OCI-LY3 (cell line): ENCODE measurements around the gene SLCO2A1.

Experiments
- H2AFZ ChIP-seq: fragments of 200-600, 300-600 bp; shearing (Covaris generic); 2 replicates; pipeline ENCODE4 v1.6.0; 2014; ENCODE audit warnings: antibody characterized with exemption, low read depth, low read length
- H3K27ac ChIP-seq: fragments of 200-600, 300-600 bp; sonication (generic); 2 replicates; pipeline ENCODE4 v1.5.1; 2014; ENCODE audit warnings: mild to moderate bottlenecking, low read length, moderate library complexity, mixed read lengths
- H3K27me3 ChIP-seq: fragments of 200-600, 300-600 bp; sonication (generic); 2 replicates; pipeline ENCODE4 v1.6.1; 2014; ENCODE audit warnings: low read depth, low read length, mixed read lengths
- H3K36me3 ChIP-seq: fragments of 200-600, 300-600 bp; sonication (generic); replicated peaks from 2 replicates; pipeline ENCODE3; 2014; ENCODE audit warnings: low read depth, low read length, mixed read lengths
- H3K4me1 ChIP-seq: fragments of 300-600, 200-600 bp; sonication (generic); 2 replicates; pipeline ENCODE4 v1.6.1; 2014; ENCODE audit warnings: low read length, mixed read lengths
- H3K4me2 ChIP-seq: fragments of 200-600, 300-600 bp; sonication (generic); 2 replicates; pipeline ENCODE4 v1.6.1; 2014; ENCODE audit warnings: low read length, mixed read lengths
- H3K4me3 ChIP-seq: fragments of 300-600, 200-600 bp; sonication (generic); 2 replicates; pipeline ENCODE4 v1.5.1; 2014; ENCODE audit warnings: antibody characterized with exemption, mild to moderate bottlenecking, low read length, moderate library complexity
- H3K79me2 ChIP-seq: fragments of 300-600, 200-600 bp; shearing (Covaris generic); 2 replicates; pipeline ENCODE4 v1.6.1; 2014; ENCODE audit warnings: mild to moderate bottlenecking, low read length, mixed read lengths
- H3K9ac ChIP-seq: fragments of 300-600, 200-600 bp; shearing (Covaris generic); 2 replicates; pipeline ENCODE4 v1.6.0; 2014; ENCODE audit warnings: mild to moderate bottlenecking, low read length, moderate library complexity
- H3K9me3 ChIP-seq: fragments of 200-600, 300-600 bp; shearing (Covaris generic); 2 replicates; pipeline ENCODE4 v1.6.1; 2014; ENCODE audit warnings: low read length, mixed read lengths; ENCODE audit not compliant: insufficient read depth
- H4K20me1 ChIP-seq: fragments of 200-600, 300-600 bp; sonication (generic); 2 replicates; pipeline ENCODE4 v1.6.1; 2016; ENCODE audit warnings: low read length, mixed read lengths; ENCODE audit not compliant: insufficient read depth
- CTCF ChIP-seq: fragments of 200-600, 300-600 bp; sonication (generic); IDR thresholded peaks from 2 replicates; pipeline ENCODE4 v1.5.1; 2014; ENCODE audit warnings: antibody characterized with exemption, low read length, low read depth
- EZH2phosphoT487 ChIP-seq: fragments of 200-600 bp; shearing (Covaris generic); IDR thresholded peaks from 2 replicates; pipeline ENCODE4 v1.6.1; 2018; ENCODE audit warnings: antibody characterized with exemption, mixed run types, low read depth

Gene SLCO2A1

GRCh38 chr3:134040066-134040465, 10.3 kb upstream of the SLCO2A1 start:
- Histone ChIP-seq H3K4me3 (no peak overlapping the region), H3K27me3 (no peaks in the 10 kb centered on the region), H3K4me1 (no peaks in the 10 kb centered on the region), H3K27ac (no peak overlapping the region), H4K20me1 (no peaks in the 10 kb centered on the region), H3K36me3 (no peaks in the 10 kb centered on the region), H2AFZ (no peak overlapping the region), H3K4me2 (no peak overlapping the region), H3K9ac (no peak overlapping the region), H3K9me3 (0 out of 2 replicates have a peak, but pooled peaks cover 3% of the 10 kb centered on the region), H3K79me2 (no peaks in the 10 kb centered on the region)
- no peak for TF ChIP-seq EZH2phosphoT487
- TF ChIP-seq CTCF: no peak

GRCh38 chr3:134039161-134039862, 9.6 kb upstream of the SLCO2A1 start:
- H3K9me3 ChIP-seq: 0 out of 2 replicates have a peak, but pooled peaks cover 3% of the 10 kb centered on the region
- H3K4me1 ChIP-seq: no peaks in the 10 kb centered on the region
- no peak overlapping the region for H3K4me2 ChIP-seq
- H2AFZ ChIP-seq: no peak overlapping the region
- no peaks in the 10 kb centered on the region for H3K36me3 ChIP-seq
- no peak overlapping the region for H3K9ac ChIP-seq
- H3K4me3 ChIP-seq: no peak overlapping the region
- no peak overlapping the region for H3K27ac ChIP-seq
- H3K27me3 ChIP-seq: no peaks in the 10 kb centered on the region
- H4K20me1 ChIP-seq: no peaks in the 10 kb centered on the region
- no peaks in the 10 kb centered on the region for H3K79me2 ChIP-seq
- TF ChIP-seq CTCF: no peak
- TF ChIP-seq EZH2phosphoT487: no peak

GRCh38 chr3:134038716-134039115, 9.0 kb upstream of the SLCO2A1 start:
- no peak overlapping the region for H3K9ac ChIP-seq
- H3K27me3 ChIP-seq: no peaks in the 10 kb centered on the region
- no peak overlapping the region for H3K4me3 ChIP-seq
- H3K36me3 ChIP-seq: no peaks in the 10 kb centered on the region
- no peak overlapping the region for H2AFZ ChIP-seq
- TF ChIP-seq EZH2phosphoT487: no peak
- no peak for TF ChIP-seq CTCF
- H4K20me1 ChIP-seq: no peaks in the 10 kb centered on the region
- H3K9me3 ChIP-seq: 0 out of 2 replicates have a peak, but pooled peaks cover 3% of the 10 kb centered on the region
- no peaks in the 10 kb centered on the region for H3K79me2 ChIP-seq
- H3K27ac ChIP-seq: no peak overlapping the region
- H3K4me1 ChIP-seq: no peaks in the 10 kb centered on the region
- no peak overlapping the region for H3K4me2 ChIP-seq

GRCh38 chr3:134038071-134038491, 8.4 kb upstream of the SLCO2A1 start:
- no peaks in the 10 kb centered on the region for H3K4me1 ChIP-seq
- H2AFZ ChIP-seq: no peak overlapping the region
- TF ChIP-seq CTCF (no peak), EZH2phosphoT487 (no peak)
- H3K79me2 ChIP-seq: no peaks in the 10 kb centered on the region
- H3K27ac ChIP-seq: no peak overlapping the region
- no peak overlapping the region for H3K4me2 ChIP-seq
- no peak overlapping the region for H3K4me3 ChIP-seq
- H3K9me3 ChIP-seq: 0 out of 2 replicates have a peak, but pooled peaks cover 3% of the 10 kb centered on the region
- H3K9ac ChIP-seq: no peak overlapping the region
- no peaks in the 10 kb centered on the region for H3K36me3 ChIP-seq
- H4K20me1 ChIP-seq: no peaks in the 10 kb centered on the region
- no peaks in the 10 kb centered on the region for H3K27me3 ChIP-seq
